HL-60/S4 (cell line): ENCODE results near the gene RIMBP3B.
"Not testable (repeated sequence)": the region's sequence is repeated elsewhere in the genome, so short reads cannot be mapped to it uniquely, and the experiment has no call there.

ENCODE experiments used
- in situ Hi-C: fragments of 300-500 bp; cut with MboI; formaldehyde crosslinking; loops from 2 replicates; pipeline ENCODE4 v1.14.3; 2022; ENCODE audit warnings: low sequenced_read_pairs

The RIMBP3B gene, protein sequence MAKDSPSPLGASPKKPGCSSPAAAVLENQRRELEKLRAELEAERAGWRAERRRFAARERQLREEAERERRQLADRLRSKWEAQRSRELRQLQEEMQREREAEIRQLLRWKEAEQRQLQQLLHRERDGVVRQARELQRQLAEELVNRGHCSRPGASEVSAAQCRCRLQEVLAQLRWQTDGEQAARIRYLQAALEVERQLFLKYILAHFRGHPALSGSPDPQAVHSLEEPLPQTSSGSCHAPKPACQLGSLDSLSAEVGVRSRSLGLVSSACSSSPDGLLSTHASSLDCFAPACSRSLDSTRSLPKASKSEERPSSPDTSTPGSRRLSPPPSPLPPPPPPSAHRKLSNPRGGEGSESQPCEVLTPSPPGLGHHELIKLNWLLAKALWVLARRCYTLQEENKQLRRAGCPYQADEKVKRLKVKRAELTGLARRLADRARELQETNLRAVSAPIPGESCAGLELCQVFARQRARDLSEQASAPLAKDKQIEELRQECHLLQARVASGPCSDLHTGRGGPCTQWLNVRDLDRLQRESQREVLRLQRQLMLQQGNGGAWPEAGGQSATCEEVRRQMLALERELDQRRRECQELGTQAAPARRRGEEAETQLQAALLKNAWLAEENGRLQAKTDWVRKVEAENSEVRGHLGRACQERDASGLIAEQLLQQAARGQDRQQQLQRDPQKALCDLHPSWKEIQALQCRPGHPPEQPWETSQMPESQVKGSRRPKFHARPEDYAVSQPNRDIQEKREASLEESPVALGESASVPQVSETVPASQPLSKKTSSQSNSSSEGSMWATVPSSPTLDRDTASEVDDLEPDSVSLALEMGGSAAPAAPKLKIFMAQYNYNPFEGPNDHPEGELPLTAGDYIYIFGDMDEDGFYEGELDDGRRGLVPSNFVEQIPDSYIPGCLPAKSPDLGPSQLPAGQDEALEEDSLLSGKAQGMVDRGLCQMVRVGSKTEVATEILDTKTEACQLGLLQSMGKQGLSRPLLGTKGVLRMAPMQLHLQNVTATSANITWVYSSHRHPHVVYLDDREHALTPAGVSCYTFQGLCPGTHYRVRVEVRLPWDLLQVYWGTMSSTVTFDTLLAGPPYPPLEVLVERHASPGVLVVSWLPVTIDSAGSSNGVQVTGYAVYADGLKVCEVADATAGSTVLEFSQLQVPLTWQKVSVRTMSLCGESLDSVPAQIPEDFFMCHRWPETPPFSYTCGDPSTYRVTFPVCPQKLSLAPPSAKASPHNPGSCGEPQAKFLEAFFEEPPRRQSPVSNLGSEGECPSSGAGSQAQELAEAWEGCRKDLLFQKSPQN (N-terminal part only)

DNA sequence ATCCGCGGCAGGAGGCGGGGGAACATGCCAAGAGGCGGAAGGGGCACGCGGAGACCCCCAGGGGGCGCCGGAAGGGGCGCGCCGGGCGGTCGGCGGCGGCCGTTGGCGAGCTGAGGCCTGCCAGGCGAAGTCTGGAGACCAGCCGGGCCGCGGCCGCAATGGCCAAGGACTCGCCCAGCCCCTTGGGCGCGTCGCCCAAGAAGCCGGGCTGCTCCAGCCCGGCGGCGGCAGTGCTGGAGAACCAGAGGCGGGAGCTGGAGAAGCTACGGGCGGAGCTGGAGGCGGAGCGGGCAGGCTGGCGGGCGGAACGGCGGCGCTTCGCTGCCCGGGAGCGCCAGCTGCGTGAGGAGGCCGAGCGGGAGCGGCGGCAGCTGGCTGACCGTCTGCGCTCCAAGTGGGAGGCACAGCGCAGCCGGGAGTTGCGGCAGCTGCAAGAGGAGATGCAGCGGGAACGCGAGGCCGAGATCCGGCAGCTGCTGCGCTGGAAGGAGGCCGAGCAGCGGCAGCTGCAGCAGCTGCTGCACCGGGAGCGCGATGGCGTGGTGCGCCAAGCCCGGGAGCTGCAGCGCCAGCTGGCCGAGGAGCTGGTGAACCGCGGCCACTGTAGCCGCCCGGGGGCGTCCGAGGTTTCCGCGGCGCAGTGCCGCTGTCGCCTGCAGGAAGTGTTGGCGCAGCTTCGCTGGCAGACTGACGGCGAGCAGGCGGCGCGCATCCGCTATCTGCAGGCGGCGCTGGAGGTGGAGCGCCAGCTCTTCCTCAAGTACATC lies at the start of gene RIMBP3B:
RIMBP3B (plus strand) TSS at position 51 of the 767 bp plus-strand sequence; CDS start at position 159, 108 bp downstream.
- in situ Hi-C loops, result not testable (repeated sequence)

DNA sequence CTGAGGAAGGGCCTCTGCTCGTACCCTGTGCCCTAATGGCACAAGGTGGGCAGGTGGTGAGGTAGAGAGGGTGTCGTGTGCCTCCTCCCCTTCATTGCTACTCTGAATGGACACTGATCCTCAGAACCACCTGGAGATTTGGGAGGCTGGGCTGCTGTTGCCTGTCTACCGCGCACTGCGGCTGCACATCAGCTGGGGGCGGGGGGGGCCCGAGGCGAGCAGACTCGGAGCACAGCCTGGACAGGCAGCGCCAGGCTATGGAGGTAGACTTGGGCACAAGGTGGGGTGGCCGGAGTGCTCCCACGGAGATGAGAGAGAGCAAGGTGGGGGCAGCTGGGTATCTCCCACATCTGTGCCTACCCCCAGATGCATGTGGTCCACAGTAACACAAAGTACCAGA lies 26.0 kb upstream of the RIMBP3B start:
- in situ Hi-C loops, result not testable (repeated sequence)

GRCh38 chr22:21360525-21360924 lies 23.0 kb upstream of the RIMBP3B start:
- in situ Hi-C loops, result not testable (repeated sequence)

DNA sequence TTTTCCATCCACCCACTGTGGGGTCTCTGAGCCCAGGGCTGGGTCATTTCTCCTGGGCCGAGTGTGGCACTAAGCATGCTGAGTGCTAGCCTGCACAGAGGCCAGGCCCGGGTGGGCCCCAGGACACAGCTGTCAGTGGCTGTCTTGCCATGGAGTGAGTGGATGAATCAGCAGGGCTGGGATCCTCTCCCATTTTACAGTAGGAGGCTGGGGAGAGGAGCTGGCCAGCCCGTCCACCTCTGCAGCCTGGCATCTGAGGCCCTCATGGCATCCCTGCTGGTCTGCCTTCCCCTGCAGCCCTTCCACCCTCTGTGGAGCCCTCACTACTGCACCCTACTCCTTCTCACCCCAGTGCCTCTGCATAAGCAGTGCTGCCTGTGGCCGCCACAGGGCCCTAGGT lies 21.1 kb upstream of the RIMBP3B start:
- in situ Hi-C loops, result not testable (repeated sequence)

DNA sequence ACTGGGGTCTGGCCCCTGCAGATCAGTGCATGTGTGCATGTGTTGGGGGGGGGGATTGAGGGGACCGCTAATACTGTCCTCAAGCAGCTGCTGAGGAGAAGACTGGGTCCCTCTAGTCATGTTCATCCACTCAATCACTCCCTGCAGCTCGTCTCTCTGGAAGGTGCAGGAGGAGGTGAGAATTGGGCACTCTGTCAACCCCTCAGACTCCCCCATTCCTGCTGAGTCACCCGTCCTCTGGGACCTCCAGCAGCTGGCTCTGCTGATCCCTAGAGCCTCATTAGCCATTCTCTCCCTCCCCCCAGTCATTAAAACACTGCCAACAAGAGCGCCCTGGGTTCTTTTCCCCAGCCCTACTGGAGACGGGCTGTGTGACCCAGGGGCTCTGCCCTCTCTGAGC lies 20.5 kb upstream of the RIMBP3B start:
- in situ Hi-C loops, result not testable (repeated sequence)

GRCh38 chr22:21363803-21364202 lies 19.7 kb upstream of the RIMBP3B start:
- in situ Hi-C loops, result not testable (repeated sequence)

DNA sequence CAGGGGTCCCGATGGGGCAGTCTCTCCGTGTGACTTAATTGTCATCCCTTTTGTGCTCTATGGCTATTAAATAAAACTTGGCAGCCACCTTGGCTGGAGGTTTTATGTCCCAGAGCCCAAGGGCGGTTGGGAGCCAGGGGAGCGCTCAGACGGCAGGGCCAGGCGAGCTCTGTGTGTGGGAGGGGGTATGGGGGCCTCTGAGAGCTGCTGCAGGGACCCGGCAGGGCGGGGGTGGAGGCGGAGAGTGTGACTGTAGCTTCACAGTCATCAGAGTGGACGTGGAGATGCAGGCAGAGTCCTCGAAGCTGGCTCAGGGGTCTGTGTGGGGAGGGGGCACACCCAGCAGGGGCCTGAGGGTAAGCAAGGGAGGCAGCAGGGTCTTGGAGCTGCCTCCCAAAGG lies 19.2 kb upstream of the RIMBP3B start:
- in situ Hi-C loops, result not testable (repeated sequence)

GRCh38 chr22:21365337-21365736 lies 18.2 kb upstream of the RIMBP3B start:
- in situ Hi-C loops, result not testable (repeated sequence)

GRCh38 chr22:21368603-21369310 lies 14.8 kb upstream of the RIMBP3B start:
- in situ Hi-C loops, result not testable (repeated sequence)

DNA sequence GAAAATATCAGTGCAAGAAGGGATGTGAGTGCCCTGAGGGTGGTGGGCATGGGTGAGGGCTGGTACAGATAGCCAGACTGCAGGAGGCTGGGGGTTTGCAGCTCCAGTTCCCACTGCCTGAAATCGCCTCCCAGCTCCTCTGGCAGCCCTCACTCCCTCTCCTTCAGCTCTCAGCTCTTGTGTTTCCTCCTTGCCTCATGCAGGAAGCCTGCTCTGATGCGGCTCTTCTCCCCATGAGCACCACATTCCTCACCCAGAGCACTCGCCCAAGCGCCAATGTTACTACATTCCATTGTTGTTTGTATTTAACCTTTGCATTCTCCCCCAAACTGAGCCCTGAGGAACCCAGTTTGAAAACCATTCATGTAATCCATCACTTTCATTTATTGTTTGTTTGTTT lies 7.7 kb upstream of the RIMBP3B start:
- in situ Hi-C loops, result not testable (repeated sequence)

- in situ Hi-C loops, result not testable (repeated sequence)
Measured at GRCh38 chr22:21384468-21385357, 1.2 kb downstream of the RIMBP3B start.

DNA sequence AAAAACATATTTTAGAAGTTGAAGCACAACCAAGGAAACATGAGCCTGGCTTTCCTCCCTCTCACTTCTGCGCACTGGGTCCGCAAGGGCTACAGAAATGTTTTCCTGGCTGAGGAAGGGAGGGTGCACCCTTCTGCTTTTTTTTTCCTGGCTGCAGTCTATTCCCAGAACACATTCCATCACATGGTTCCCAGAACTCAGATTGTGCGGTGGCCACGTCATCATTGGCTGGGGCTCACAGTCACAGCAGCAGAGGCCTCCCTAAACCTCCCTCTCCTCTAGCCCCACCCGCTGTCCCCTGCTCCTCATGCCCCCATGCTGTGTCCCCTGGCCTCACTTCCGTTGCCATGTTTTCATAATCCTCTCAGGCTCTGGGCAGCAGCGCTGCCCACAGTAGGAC lies 5.9 kb downstream of the RIMBP3B start:
- in situ Hi-C loops, result not testable (repeated sequence)

- in situ Hi-C loops, result not testable (repeated sequence)
Measured at GRCh38 chr22:21390013-21390412, 6.5 kb downstream of the RIMBP3B start.

DNA sequence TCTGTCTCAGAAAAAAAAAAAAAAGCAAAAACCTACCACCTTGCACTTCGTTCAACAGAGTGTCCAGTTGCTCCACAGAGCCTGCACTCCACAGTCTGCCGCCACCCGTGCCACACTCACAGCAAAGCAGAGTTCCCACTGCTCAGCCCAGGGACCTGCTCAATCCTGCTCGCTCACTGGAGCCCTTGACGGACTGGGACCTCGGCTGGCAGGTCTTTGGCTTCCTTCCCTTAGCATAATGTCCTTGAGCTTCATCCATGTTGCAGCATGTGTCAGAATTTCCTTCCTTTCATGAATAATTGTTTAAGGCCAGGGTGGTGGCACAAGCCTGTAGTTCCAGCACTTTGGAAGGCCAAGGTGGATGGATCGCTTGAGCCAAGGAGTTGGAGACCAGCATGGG lies 11.1 kb downstream of the RIMBP3B start:
- in situ Hi-C loops, result not testable (repeated sequence)

GRCh38 chr22:21401197-21401969 lies 17.8 kb downstream of the RIMBP3B start:
- in situ Hi-C loops, result not testable (repeated sequence)

GRCh38 chr22:21402763-21403314 lies 19.3 kb downstream of the RIMBP3B start:
- in situ Hi-C loops, result not testable (repeated sequence)

GRCh38 chr22:21407139-21407538 lies 23.6 kb downstream of the RIMBP3B start:
- in situ Hi-C loops, result not testable (repeated sequence)
